HG03575 (cell line): ENCODE measurements around the gene FOXI1.

Experiments used
- ATAC-seq: cut with Tn5 transposase; IDR thresholded peaks from one replicate; pipeline ENCODE4 v1.9.1; 2021; ENCODE audit not compliant: unreplicated experiment, insufficient number of reproducible peaks, low FRiP score; ENCODE audit errors: extremely low read depth

The FOXI1 gene

GRCh38 chr5:170144286-170145023 is 38.8 kb downstream of the FOXI1 start:
- no peak for ATAC-seq

- ATAC-seq, result no peak
These were observed 39.8 kb downstream of the FOXI1 start for GRCh38 chr5:170145462-170145861.

- ATAC-seq, result no peak
These were observed 41.5 kb downstream of the FOXI1 start for GRCh38 chr5:170147051-170147752.

- ATAC-seq, result no peak
These were observed 42.1 kb downstream of the FOXI1 start for GRCh38 chr5:170147753-170148264.

- ATAC-seq, result no peak
These were observed 42.9 kb downstream of the FOXI1 start for GRCh38 chr5:170148430-170149205.

- no peak for ATAC-seq
These were observed 43.5 kb downstream of the FOXI1 start for GRCh38 chr5:170149206-170149515.

GRCh38 chr5:170150713-170151096 is 45.0 kb downstream of the FOXI1 start:
- no peak for ATAC-seq

- no peak for ATAC-seq
These were observed 45.6 kb downstream of the FOXI1 start for GRCh38 chr5:170151097-170151831.

GRCh38 chr5:170152767-170153166 is 47.1 kb downstream of the FOXI1 start:
- ATAC-seq, result no peak

GRCh38 chr5:170154297-170154696 is 48.6 kb downstream of the FOXI1 start:
- ATAC-seq, result no peak

- no peak for ATAC-seq
These were observed 49.0 kb downstream of the FOXI1 start for GRCh38 chr5:170154744-170155143.

- no peak for ATAC-seq
These were observed 50.1 kb downstream of the FOXI1 start for GRCh38 chr5:170155771-170156170.

- ATAC-seq, result no peak
These were observed 53.5 kb downstream of the FOXI1 start for GRCh38 chr5:170159101-170159698.
